Liver (tissue), 3 donors: ENCODE results near the gene DTNA.

Source experiments
- CTCF ChIP-seq: fragments of 150-350 bp; IDR thresholded peaks from 2 replicates; pipeline ENCODE4 v1.5.1; 2017; ENCODE audit warnings: improper control_type of control experiment, low read depth, low read length; ENCODE audit not compliant: missing input control
- EGR1 ChIP-seq, 2 donors: IDR thresholded peaks; 2 replicates each; pipeline ENCODE4 v1.6.1; 2016 to 2018; ENCODE audit warnings: antibody characterized with exemption in 2 of 2, low read depth in 2 of 2
- donor health status: healthy.
- donor health status: healthy.

DNA sequence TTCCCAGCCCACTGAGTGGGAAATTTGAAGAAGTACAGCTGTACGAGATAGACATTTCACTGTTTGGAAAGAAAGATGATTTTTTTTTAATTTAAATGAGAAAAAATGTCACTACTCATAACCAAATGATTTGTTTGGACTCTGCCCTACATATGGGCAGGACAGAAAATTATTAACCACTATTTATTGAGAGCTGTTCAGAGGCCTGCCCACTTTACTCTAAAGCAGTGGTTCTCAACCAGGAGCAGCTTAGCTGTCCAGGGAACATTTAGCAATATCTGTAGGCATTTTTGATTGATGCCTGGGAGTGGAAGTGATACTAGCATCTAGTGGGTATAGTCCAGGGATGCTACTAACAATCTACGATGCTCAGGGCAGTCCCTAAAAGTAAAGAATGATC is 13.4 kb upstream of the DTNA start:
- TF ChIP-seq CTCF (no peak), EGR1 (IDR thresholded peaks at IDR 0.05; ENCODE audit: low read depth in 2 of 2) (no peak)
